Measurements from ENCODE around the gene ZFHX2.
"Not testable (repeated sequence)": the region's sequence is repeated elsewhere in the genome, so short reads cannot be mapped to it uniquely, and the experiment has no call there.

ZFHX2 gene

GRCh38 chr14:23551266-23552028 is at the start of gene ZFHX2:
Gene ZFHX2 (minus strand): TSS chr14:23551765. CDS start chr14:23535325, 16,440 bp downstream.
- peak; percentile 60 for DNase-seq (ENCODE audit: low read depth)

GRCh38 chr14:23600806-23601205 is 49.2 kb upstream of the ZFHX2 start:
- DNase-seq (ENCODE audit: low read depth) = no peak

GRCh38 chr14:23600322-23600707 is 48.8 kb upstream of the ZFHX2 start:
- no peak for DNase-seq (ENCODE audit: low read depth)

- DNase-seq (ENCODE audit: low read depth) = not testable (repeated sequence)
Observed at GRCh38 chr14:23594191-23594590, 42.6 kb upstream of the ZFHX2 start.

- no peak for DNase-seq (ENCODE audit: low read depth)
Observed at GRCh38 chr14:23590198-23590597, 38.6 kb upstream of the ZFHX2 start.

- DNase-seq (ENCODE audit: low read depth) = no peak
Observed at GRCh38 chr14:23589606-23590005, 38.0 kb upstream of the ZFHX2 start.

GRCh38 chr14:23588884-23589598 is 37.5 kb upstream of the ZFHX2 start:
- DNase-seq (ENCODE audit: low read depth) = peak; percentile 53

- DNase-seq (ENCODE audit: low read depth) = not testable (repeated sequence)
Observed at GRCh38 chr14:23584527-23585203, 33.1 kb upstream of the ZFHX2 start.

- not testable (repeated sequence) for DNase-seq (ENCODE audit: low read depth)
Observed at GRCh38 chr14:23583761-23584526, 32.4 kb upstream of the ZFHX2 start.

GRCh38 chr14:23582906-23583760 is 31.6 kb upstream of the ZFHX2 start:
- no peak for DNase-seq (ENCODE audit: low read depth)

GRCh38 chr14:23580948-23581281 is 29.4 kb upstream of the ZFHX2 start:
- no peak for DNase-seq (ENCODE audit: low read depth)

- no peak for DNase-seq (ENCODE audit: low read depth)
Observed at GRCh38 chr14:23580152-23580926, 28.8 kb upstream of the ZFHX2 start.

GRCh38 chr14:23579739-23580138 is 28.2 kb upstream of the ZFHX2 start:
- no peak for DNase-seq (ENCODE audit: low read depth)

GRCh38 chr14:23579311-23579630 is 27.7 kb upstream of the ZFHX2 start:
- no peak for DNase-seq (ENCODE audit: low read depth)

- DNase-seq (ENCODE audit: low read depth) = no peak
Observed at GRCh38 chr14:23578560-23579310, 27.2 kb upstream of the ZFHX2 start, which contains the start of gene JPH4. Gene JPH4 (minus strand): TSS chr14:23578790. CDS start chr14:23577453, 1,337 bp downstream.

GRCh38 chr14:23577710-23578392 is 26.3 kb upstream of the ZFHX2 start:
- DNase-seq (ENCODE audit: low read depth) = no peak

GRCh38 chr14:23577004-23577681 is 25.6 kb upstream of the ZFHX2 start:
- DNase-seq (ENCODE audit: low read depth) = no peak

GRCh38 chr14:23573384-23574015 is 21.9 kb upstream of the ZFHX2 start:
- DNase-seq (ENCODE audit: low read depth) = no peak
